ENCODE results near the gene STX18. TPM values are rescaled to one million over a fixed set of nuclear protein-coding genes. Genes with fewer than 3 reads are reported as not detected.

STX18 gene
- total and polyA plus RNA-seq, 2 of the 13 experiments (the other 11 are each of a cell fraction or from before 2014, with no cell fraction given) = 23.9 to 37.1 TPM

GRCh38 chr4:4472344-4472958, 69.4 kb downstream of the STX18 start (continued):
- no peak for TF ChIP-seq ZBTB40 (IDR thresholded peaks at IDR 0.05)
- TF ChIP-seq ZBTB40 (CRISPR knock-in tag; IDR thresholded peaks at IDR 0.05) = no peak
- TF ChIP-seq ZBTB1 (CRISPR knock-in tag; IDR thresholded peaks at IDR 0.05; ENCODE audit: borderline replicate concordance) = no peak
- no peak for TF ChIP-seq SP4 (CRISPR knock-in tag; IDR thresholded peaks at IDR 0.05)
- TF ChIP-seq ZNF713 (CRISPR knock-in tag; IDR thresholded peaks at IDR 0.05) = no peak
- no peak for TF ChIP-seq DBP (CRISPR knock-in tag; IDR thresholded peaks at IDR 0.05; ENCODE audit: not compliant biosample characterization)
- no peak for TF ChIP-seq ZNF567 (CRISPR knock-in tag; IDR thresholded peaks at IDR 0.05; ENCODE audit: borderline replicate concordance)
- TF ChIP-seq NFIC (IDR thresholded peaks at IDR 0.05; ENCODE audit: low read length) = peak; percentile 58; the same call in 1 of the 2 replicates
- no peak for TF ChIP-seq SAFB2 (CRISPR knock-in tag; IDR thresholded peaks at IDR 0.05; ENCODE audit: borderline replicate concordance, low read depth)
- peak; percentile 90 for TF ChIP-seq PAXIP1 (CRISPR knock-in tag; conservative IDR thresholded peaks at IDR 0.05)
- TF ChIP-seq ZNF136 (CRISPR knock-in tag; IDR thresholded peaks at IDR 0.05; ENCODE audit: low read depth) = no peak
- TF ChIP-seq SALL2 (CRISPR knock-in tag; IDR thresholded peaks at IDR 0.05) = no peak
- TF ChIP-seq ZNF781 (CRISPR knock-in tag; IDR thresholded peaks at IDR 0.05; ENCODE audit: borderline replicate concordance, not compliant biosample characterization) = no peak
- no peak for TF ChIP-seq NKX3-1 (CRISPR knock-in tag; IDR thresholded peaks at IDR 0.05)
- no peak for TF ChIP-seq ATF5 (CRISPR knock-in tag; IDR thresholded peaks at IDR 0.05; ENCODE audit: low read depth)
- TF ChIP-seq ZNF12 (CRISPR knock-in tag; IDR thresholded peaks at IDR 0.05) = no peak

All from HepG2 (cell line).